ENCODE measurements around the gene CEACAM1. TPM values are rescaled to one million over a fixed set of nuclear protein-coding genes. Genes with fewer than 3 reads are reported as not detected.
"Not testable (repeated sequence)": the region's sequence is repeated elsewhere in the genome, so short reads cannot be mapped to it uniquely, and the experiment has no call there.

The CEACAM1 gene
- total RNA-seq, 1 donor from 2014 or later: 0.39 TPM

GRCh38 chr19:42466521-42467182 lies 61.6 kb downstream of the CEACAM1 start:
- no peaks in the 10 kb centered on the region for H3K9me3 Mint-ChIP-seq
- no peak overlapping the region for H3K4me3 ChIP-seq
- no peaks in the 10 kb centered on the region for H3K9me3 ChIP-seq (ENCODE audit: low read depth)
- no peak overlapping the region for H3K27ac Mint-ChIP-seq
- no peak overlapping the region for H3K4me2 ChIP-seq
- peaks cover 2% of the 10 kb centered on the region for H3K27me3 Mint-ChIP-seq (ENCODE audit: insufficient read depth, low read depth)
- H3K9ac ChIP-seq: no peak overlapping the region
- H3K4me1 ChIP-seq: peaks cover 12% of the 10 kb centered on the region
- no peak for DNase-seq (ENCODE audit: low spot score)
- no peaks in the 10 kb centered on the region for H3K36me3 Mint-ChIP-seq
- H3K36me3 ChIP-seq: no peaks in the 10 kb centered on the region
- no peaks in the 10 kb centered on the region for H4K20me1 ChIP-seq (ENCODE audit: low read depth)
- TF ChIP-seq EZH2phosphoT487 (IDR thresholded peaks at IDR 0.05) (no peak), EZH2 (IDR thresholded peaks at IDR 0.05) (no peak)
- TF ChIP-seq, protein P1, sequence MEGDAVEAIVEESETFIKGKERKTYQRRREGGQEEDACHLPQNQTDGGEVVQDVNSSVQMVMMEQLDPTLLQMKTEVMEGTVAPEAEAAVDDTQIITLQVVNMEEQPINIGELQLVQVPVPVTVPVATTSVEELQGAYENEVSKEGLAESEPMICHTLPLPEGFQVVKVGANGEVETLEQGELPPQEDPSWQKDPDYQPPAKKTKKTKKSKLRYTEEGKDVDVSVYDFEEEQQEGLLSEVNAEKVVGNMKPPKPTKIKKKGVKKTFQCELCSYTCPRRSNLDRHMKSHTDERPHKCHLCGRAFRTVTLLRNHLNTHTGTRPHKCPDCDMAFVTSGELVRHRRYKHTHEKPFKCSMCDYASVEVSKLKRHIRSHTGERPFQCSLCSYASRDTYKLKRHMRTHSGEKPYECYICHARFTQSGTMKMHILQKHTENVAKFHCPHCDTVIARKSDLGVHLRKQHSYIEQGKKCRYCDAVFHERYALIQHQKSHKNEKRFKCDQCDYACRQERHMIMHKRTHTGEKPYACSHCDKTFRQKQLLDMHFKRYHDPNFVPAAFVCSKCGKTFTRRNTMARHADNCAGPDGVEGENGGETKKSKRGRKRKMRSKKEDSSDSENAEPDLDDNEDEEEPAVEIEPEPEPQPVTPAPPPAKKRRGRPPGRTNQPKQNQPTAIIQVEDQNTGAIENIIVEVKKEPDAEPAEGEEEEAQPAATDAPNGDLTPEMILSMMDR (IDR thresholded peaks at IDR 0.05): no peak
- peaks cover 5% of the 10 kb centered on the region for H3K4me1 Mint-ChIP-seq
- H3K27ac ChIP-seq: no peak overlapping the region
- no peaks in the 10 kb centered on the region for H3K79me2 ChIP-seq (ENCODE audit: low read depth)
- no peak overlapping the region for H3K4me3 Mint-ChIP-seq
- H3K27me3 ChIP-seq: no peaks in the 10 kb centered on the region
- no peak overlapping the region for H2AFZ ChIP-seq (replicated peaks)
- peaks cover 12% of the 10 kb centered on the region for H3F3A ChIP-seq (ENCODE audit: low read depth)

- H3K79me2 ChIP-seq (ENCODE audit: low read depth): no peaks in the 10 kb centered on the region
- no peaks in the 10 kb centered on the region for H3K9me3 Mint-ChIP-seq
- no peak overlapping the region for H2AFZ ChIP-seq (replicated peaks)
- H3K36me3 ChIP-seq: no peaks in the 10 kb centered on the region
- no peak for DNase-seq (ENCODE audit: low spot score)
- H3K9ac ChIP-seq: no peak overlapping the region
- no peak overlapping the region for H3K4me2 ChIP-seq
- TF ChIP-seq EZH2 (IDR thresholded peaks at IDR 0.05) (no peak), EZH2phosphoT487 (IDR thresholded peaks at IDR 0.05) (no peak)
- TF ChIP-seq, protein P1 (IDR thresholded peaks at IDR 0.05): no peak
- H3K27me3 ChIP-seq: no peaks in the 10 kb centered on the region
- H3K4me3 Mint-ChIP-seq: no peak overlapping the region
- H3K4me1 ChIP-seq: peaks cover 12% of the 10 kb centered on the region
- no peaks in the 10 kb centered on the region for H3K36me3 Mint-ChIP-seq
- no peak overlapping the region for H3K27ac ChIP-seq
- H3K27ac Mint-ChIP-seq: no peak overlapping the region
- no peak overlapping the region for H3K4me3 ChIP-seq
- peaks cover 2% of the 10 kb centered on the region for H3K27me3 Mint-ChIP-seq (ENCODE audit: insufficient read depth, low read depth)
- H3F3A ChIP-seq (ENCODE audit: low read depth): peaks cover 5% of the 10 kb centered on the region
- H3K4me1 Mint-ChIP-seq: peaks cover 5% of the 10 kb centered on the region
- H4K20me1 ChIP-seq (ENCODE audit: low read depth): no peaks in the 10 kb centered on the region
- no peaks in the 10 kb centered on the region for H3K9me3 ChIP-seq (ENCODE audit: low read depth)
Observed at GRCh38 chr19:42465827-42466280, 62.4 kb downstream of the CEACAM1 start.

- H3K4me3 Mint-ChIP-seq: no peak overlapping the region
- Histone ChIP-seq H3K9ac (no peak overlapping the region), H3K27me3 (no peaks in the 10 kb centered on the region), H3K4me3 (no peak overlapping the region), H3F3A (ENCODE audit: low read depth) (peaks cover 4% of the 10 kb centered on the region), H3K9me3 (ENCODE audit: low read depth) (no peaks in the 10 kb centered on the region), H3K4me2 (no peak overlapping the region), H3K4me1 (peaks cover 12% of the 10 kb centered on the region), H4K20me1 (ENCODE audit: low read depth) (no peaks in the 10 kb centered on the region), H3K36me3 (no peaks in the 10 kb centered on the region), H3K27ac (no peak overlapping the region), H2AFZ (replicated peaks) (no peak overlapping the region), H3K79me2 (ENCODE audit: low read depth) (no peaks in the 10 kb centered on the region)
- no peak for DNase-seq (ENCODE audit: low spot score)
- peaks cover 4% of the 10 kb centered on the region for H3K27me3 Mint-ChIP-seq (ENCODE audit: insufficient read depth, low read depth)
- H3K9me3 Mint-ChIP-seq: peaks cover 2% of the 10 kb centered on the region
- TF ChIP-seq EZH2phosphoT487 (IDR thresholded peaks at IDR 0.05) (no peak), EZH2 (IDR thresholded peaks at IDR 0.05) (no peak)
- TF ChIP-seq, protein P1 (IDR thresholded peaks at IDR 0.05): no peak
- peaks cover 9% of the 10 kb centered on the region for H3K4me1 Mint-ChIP-seq
- H3K36me3 Mint-ChIP-seq: no peaks in the 10 kb centered on the region
- H3K27ac Mint-ChIP-seq: no peak overlapping the region
Observed at GRCh38 chr19:42461700-42462324, 66.5 kb downstream of the CEACAM1 start.

DNA sequence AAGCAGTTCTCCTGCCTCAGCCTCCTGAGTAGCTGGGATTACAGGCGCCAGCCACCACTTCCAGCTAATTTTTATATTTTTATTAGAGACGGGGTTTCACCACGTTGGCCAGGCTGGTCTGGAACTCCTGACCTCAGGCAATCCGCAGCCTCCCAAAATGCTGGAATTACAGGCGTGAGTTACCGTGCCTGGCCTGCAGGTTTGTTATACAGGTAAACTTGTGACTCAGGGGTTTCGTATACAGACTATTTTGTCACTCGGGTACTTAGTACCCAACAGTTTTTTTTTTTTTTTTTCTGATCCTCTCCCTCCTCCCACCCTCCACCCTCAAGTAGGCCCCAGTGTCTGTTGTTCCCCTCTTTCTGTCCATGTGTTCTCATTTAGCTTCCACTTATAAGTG lies 67.0 kb downstream of the CEACAM1 start:
- H3K4me3 ChIP-seq; DNase-seq (ENCODE audit: low spot score); H3K4me1 ChIP-seq; H3K4me2 ChIP-seq; H3K27me3 Mint-ChIP-seq (ENCODE audit: insufficient read depth, low read depth); H4K20me1 ChIP-seq (ENCODE audit: low read depth); H3K27ac ChIP-seq; H3K9ac ChIP-seq; H3F3A ChIP-seq (ENCODE audit: low read depth); H3K27ac Mint-ChIP-seq; H3K4me1 Mint-ChIP-seq; H3K36me3 Mint-ChIP-seq; H3K79me2 ChIP-seq (ENCODE audit: low read depth); H3K27me3 ChIP-seq; H3K9me3 Mint-ChIP-seq; H3K36me3 ChIP-seq; H2AFZ ChIP-seq (replicated peaks); H3K9me3 ChIP-seq (ENCODE audit: low read depth); H3K4me3 Mint-ChIP-seq: not testable (repeated sequence)

Data from neural progenitor cell (in vitro differentiated cells).